Pons (tissue), 1 donor: ENCODE measurements around the gene VPS16.
"Not testable (repeated sequence)": the region's sequence is repeated elsewhere in the genome, so short reads cannot be mapped to it uniquely, and the experiment has no call there.

Source experiments
- DNase-seq: peaks from one replicate; pipeline ENCODE4 v3.0.0-alpha.2; 2016; ENCODE audit warnings: low spot score

Gene VPS16

GRCh38 chr20:2807019-2807418, 33.5 kb upstream of the VPS16 start:
- DNase-seq = no peak

- not testable (repeated sequence) for DNase-seq
These were observed 32.6 kb upstream of the VPS16 start for GRCh38 chr20:2807929-2808328.

GRCh38 chr20:2809690-2810089, 30.9 kb upstream of the VPS16 start:
- no peak for DNase-seq

DNA sequence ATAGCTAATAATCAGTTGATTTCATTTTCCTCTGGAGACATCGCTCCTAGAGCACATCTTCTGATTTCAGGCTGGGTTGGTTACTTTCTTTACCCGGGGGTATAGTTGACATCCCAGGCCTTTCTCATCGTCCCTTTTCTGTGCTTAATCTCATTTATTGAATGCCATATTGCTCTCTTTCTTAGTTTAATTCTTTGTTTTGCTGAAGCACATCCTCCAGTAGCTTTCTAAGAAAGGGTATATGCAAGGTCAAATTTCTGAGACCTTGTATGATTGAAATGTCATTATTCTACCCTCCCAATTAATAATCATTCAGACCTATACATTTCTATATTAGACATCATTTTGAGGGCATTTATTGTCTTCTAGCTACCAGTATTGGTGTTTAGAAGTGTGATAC, 28.4 kb upstream of the VPS16 start:
- no peak for DNase-seq

- no peak for DNase-seq
These were observed 26.5 kb upstream of the VPS16 start for GRCh38 chr20:2814076-2814475.

DNA sequence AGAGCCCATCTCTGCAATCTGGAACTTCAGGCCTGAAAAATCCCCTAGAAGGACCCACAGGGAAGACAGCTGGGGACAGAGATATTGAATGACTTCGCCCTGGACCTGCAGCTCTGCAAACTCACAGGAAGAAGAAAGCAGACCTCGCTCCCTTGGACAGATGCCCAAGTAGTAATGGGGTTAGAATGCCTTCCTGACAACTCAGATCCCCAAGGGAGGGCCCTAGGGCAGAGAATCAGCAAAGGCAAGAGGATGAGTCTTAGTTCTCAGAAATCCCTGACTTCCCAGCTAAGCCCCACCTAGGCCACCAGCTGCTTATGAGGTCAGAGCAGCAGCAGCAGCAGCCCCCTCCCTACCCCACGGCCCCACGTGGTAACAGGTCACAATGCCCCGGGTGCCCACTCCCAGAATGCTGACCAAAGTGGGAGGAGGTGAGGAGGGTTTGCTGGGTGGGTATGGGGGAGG, 25.9 kb upstream of the VPS16 start, which contains the start of gene C20orf141:
Gene C20orf141 (plus strand): TSS at position 401 of the 465 bp plus-strand sequence. CDS start 198 bp downstream, outside the sequence.
- DNase-seq = no peak

- no peak for DNase-seq
These were observed 25.2 kb upstream of the VPS16 start for GRCh38 chr20:2815242-2815900.

DNA sequence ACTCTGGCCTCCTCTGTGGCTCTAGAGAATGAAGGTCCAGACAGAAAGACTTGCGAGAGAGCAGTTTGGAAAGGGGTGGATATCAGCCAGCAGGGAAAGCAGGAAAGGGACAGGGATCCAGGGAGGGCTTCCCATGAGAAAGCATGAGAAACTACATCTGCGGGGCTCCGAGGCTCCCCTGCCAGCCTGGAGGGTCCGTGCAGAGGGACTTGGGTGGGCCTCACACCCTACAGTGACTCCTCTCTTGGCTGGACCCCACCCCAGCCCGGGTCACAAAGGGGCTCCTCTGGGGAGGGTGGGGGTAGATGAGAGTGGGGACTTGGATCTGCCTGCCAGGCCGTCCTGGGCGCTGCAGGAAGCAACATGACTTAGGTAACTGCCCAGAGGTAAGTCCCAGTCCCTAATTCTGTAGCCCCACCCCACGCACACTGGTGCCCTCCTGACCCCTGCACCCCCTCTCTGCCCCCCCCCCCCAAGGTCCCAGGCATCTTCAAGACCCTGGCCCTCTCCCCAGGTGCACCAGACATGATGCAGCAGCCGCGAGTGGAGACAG, 24.4 kb upstream of the VPS16 start, which contains the start of gene TMEM239:
Gene TMEM239 (plus strand): TSS at position 335 of the 553 bp plus-strand sequence. CDS start 191 bp downstream, at position 526.
- no peak for DNase-seq

DNA sequence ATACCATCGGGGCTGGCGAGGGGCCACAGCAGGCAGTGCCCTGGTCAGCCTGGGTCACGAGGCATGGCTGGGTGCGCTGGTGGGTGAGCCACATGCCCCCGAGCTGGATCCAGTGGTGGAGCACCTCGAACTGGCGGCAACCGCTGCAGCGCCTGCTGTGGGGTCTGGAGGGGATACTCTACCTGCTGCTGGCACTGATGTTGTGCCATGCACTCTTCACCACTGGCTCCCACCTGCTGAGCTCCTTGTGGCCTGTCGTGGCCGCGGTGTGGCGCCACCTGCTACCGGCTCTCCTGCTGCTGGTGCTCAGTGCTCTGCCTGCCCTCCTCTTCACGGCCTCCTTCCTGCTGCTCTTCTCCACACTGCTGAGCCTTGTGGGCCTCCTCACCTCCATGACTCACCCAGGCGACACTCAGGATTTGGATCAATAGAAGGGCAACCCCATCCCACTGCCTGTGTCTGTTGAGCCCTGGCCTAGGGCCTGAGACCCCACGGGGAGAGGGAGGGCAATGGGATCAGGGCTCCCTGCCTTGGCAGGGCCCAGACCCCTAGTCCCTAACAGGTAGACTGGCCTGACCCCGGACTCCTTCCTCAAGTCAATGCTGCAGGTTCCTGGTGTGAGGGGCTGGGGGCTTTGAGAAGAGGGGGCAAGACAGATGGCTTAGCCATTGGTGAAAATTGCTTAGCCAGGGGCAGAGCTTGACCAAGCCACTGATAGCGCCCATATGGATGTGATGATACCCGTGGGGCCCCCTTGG, 23.8 kb upstream of the VPS16 start:
- no peak for DNase-seq

DNA sequence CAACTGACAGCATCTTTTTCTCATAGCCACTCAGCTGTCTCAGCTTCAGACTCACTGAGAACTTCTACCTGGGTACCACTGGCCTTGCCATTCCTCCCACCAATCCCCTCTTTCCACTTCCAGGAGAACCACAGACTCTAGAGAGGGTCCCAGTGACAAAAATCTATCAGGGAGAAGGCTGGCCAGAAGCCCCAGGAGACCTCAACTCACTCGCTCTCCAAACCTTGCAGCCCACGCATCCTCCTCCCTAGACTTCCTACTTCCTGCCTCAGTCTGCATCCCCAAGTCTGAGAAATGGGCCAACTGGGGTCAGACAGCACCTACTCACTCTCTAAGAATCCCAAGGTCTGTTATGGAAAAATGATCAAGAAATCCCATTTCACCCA, 23.2 kb upstream of the VPS16 start:
- DNase-seq = no peak

DNA sequence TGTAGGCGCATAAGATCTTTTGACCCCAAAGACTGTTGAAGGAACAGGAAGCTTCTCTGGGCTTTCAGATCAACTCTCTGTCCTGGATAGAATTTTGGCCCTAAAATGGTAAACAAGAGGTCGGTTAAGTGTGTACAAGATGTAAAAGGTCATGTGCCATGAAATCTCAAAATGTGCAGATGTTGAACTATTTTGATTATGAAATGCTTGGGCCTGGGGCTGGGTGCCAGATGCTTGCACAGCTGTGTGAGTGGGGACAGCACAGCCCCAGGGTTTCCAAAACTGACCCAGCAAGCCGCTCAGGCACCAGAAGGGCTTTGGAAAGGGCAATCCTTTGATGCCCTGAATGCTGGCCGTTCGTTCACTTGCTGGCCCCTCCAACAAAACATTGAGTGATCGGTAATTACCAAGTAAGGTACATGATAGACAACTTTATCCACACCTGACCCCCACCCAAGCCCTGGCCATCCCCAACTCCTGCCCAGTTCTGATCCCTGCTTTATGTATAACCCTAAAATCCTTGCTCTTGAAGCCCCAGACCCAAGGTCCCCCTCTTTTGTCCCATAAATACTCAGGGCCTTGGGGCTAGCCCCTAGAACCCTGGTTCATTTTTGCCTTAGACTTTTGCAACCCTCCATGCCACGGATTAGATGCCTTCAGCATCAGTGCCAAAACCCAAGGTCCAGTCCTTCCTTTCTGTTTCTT, 22.5 kb upstream of the VPS16 start:
- DNase-seq = no peak

GRCh38 chr20:2820084-2820895, 20.3 kb upstream of the VPS16 start:
- no peak for DNase-seq

DNA sequence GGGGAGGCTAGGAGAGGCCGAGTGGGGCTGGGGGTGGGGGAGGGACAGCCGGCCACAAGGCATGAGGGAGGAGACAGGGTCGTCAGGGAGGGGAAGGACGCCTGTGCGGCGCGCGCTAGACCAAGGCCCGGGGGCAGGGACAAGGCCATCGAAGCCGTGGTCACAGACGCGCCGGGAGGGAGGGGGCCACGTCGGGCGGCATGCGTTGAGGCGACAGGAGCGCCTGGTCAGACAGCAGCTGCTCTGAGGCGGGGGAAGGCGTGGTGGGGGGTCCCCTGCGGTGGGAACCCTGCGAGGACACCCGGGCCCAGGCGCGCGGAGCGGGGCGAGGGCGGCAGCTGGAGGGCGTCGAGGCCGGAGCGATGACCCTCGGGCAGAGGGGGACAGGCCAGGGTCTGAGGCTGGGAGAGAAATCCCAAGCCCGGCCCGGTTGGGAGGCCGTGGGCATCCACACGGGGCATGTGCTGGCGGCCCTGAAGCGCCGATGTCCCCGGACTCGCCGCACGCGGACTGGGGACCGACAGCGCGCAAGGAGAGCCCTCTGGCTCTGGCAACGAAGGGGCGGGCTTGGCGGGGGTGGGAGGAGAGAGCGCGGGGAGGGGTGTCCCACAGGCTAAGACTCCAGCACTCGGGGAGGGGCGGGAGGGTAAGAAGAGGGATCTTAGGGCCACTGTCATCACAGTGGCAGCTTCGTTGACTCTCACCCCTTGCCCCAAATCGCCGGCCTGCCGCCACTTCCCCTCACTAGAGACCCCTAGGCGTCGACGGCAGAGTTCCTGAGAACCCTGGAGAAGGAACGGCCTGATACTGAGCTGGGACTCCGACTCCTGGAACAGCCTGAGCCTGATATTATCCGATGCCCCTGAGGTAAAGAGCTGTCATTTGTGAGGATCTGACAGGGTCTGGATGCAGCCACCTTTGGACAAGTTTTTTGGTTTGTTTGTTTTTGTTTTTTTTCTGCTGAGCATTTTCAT, 19.4 kb upstream of the VPS16 start:
- DNase-seq = no peak

DNA sequence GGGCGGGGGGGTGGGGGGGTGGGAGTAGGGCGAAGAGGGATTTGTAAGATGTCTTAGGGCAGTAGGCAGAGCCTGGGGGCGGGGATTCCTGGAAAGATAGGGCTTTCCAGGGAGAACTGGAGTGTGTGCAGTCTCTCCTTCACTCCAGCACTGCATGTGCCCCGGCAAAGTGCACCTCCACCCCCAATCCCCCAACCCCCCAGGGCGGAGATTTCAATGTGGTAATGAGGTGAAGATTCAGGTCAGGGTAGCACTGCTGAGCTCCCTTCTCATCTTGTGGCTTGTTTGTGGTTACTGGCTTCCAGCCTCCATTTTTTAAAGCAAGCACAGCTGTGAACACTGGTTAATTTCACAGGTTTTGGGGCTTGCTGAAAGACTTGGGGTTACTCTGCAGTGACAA, 18.5 kb upstream of the VPS16 start:
- no peak for DNase-seq

GRCh38 chr20:2825761-2826160, 14.8 kb upstream of the VPS16 start:
- DNase-seq = no peak

- no peak for DNase-seq
These were observed 13.9 kb upstream of the VPS16 start for GRCh38 chr20:2826655-2827054.

DNA sequence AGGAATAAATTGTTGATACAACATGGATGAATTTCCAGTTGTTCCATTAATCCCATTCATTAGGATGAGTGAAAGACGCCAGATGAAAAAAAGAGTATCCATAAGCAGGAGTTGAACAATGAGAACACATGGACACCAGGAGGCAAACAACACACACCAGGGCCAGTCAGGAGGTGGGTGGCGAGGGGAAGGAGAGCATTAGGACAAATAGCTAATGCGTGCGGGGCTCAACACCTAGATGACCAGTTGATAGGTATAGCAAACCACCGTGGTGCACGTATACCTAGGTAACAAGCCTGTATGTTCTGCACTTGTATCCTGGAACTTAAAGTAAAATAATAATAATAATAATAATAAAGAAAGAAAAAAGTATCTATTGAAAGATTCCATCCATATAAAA, 11.2 kb upstream of the VPS16 start:
- DNase-seq = no peak

- DNase-seq = not testable (repeated sequence)
These were observed 9.3 kb upstream of the VPS16 start for GRCh38 chr20:2831206-2831605.

DNA sequence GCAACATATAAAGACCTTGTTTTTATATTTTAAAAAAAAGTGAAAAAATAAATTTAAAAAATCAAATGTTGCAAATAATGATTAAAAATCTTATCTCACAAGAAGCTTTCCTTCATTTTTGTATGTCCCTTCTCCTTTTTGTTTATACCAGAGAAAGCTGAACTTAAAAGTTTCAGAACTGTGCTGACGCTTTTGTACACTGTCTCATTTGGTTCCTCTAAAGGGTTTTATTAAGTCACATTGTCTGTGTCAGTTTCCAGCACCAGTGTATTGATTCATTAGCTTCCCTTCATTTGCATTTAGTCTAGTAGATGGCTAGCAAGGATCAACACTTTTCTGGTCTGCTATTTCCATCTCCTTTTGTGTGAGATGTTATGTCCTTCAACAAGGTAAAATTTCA, 6.8 kb upstream of the VPS16 start:
- no peak for DNase-seq

DNA sequence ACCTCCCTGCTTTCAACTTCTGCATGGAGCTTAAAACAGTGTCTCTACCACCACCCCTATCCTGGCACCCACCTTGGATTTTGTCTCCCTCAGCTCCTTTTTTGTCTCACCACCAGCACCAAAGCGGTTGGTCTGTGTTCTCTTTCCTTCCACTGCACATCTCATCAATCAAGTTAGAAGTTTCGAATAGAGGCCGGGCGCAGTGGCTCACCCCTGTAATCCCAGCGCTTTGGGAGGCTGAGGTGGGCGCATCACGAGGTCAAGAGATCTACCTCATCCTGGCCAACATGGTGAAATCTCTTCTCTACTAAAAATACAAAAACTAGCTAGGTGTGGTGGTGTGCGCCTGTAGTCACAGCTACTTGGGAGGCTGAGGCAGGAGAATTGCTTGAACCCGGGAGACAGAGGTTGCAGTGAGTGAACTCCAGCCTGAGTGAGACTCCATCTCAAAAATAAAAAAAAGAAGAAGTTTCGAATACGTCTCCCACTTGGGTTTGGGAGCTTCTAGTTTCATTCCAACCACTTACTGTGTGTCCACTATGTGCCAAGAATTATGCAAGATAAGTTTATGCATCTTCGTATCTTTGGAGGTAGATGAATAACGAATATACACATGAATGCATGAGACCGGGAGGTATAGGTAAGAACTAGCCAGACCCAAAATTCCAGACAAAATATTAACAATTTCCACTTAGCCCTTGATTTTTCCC, 6.0 kb upstream of the VPS16 start:
- no peak for DNase-seq
